ENCODE measurements around the gene EFNA5. TPM values are rescaled to one million over a fixed set of nuclear protein-coding genes. Genes with fewer than 3 reads are reported as not detected.

Gene EFNA5
- total RNA-seq, 2 experiments from 2014 or later: not detected

GRCh38 chr5:107526270-107526937, 144.3 kb downstream of the EFNA5 start:
- intact Hi-C loops (cut with DNase I, micrococcal nuclease): no loop called here
- H3K4me1 ChIP-seq (ENCODE audit: insufficient read depth, low read length): no peaks in the 10 kb centered on the region
- H3K36me3 ChIP-seq (ENCODE audit: insufficient read depth, low read length): no peaks in the 10 kb centered on the region
- no peaks in the 10 kb centered on the region for H3K4me1 Mint-ChIP-seq (ENCODE audit: low read depth)
- H3K27me3 ChIP-seq (ENCODE audit: control insufficient read depth in 1 of 2, insufficient read depth in 2 of 2, low read length in 2 of 2): no peaks in the 10 kb centered on the region
- DNase-seq (no peak), ATAC-seq (ENCODE audit: poor library complexity) (no peak)
- H3K27me3 Mint-ChIP-seq: no peaks in the 10 kb centered on the region
- no peaks in the 10 kb centered on the region for H3K9me3 ChIP-seq (ENCODE audit: control insufficient read depth in 1 of 2, insufficient read depth in 1 of 2, low read length in 2 of 2)
- no peak overlapping the region for H3K27ac Mint-ChIP-seq
- CTCF ChIA-PET: no interaction called here
- H3K9me3 Mint-ChIP-seq: no peaks in the 10 kb centered on the region
- TF ChIP-seq, protein P1, sequence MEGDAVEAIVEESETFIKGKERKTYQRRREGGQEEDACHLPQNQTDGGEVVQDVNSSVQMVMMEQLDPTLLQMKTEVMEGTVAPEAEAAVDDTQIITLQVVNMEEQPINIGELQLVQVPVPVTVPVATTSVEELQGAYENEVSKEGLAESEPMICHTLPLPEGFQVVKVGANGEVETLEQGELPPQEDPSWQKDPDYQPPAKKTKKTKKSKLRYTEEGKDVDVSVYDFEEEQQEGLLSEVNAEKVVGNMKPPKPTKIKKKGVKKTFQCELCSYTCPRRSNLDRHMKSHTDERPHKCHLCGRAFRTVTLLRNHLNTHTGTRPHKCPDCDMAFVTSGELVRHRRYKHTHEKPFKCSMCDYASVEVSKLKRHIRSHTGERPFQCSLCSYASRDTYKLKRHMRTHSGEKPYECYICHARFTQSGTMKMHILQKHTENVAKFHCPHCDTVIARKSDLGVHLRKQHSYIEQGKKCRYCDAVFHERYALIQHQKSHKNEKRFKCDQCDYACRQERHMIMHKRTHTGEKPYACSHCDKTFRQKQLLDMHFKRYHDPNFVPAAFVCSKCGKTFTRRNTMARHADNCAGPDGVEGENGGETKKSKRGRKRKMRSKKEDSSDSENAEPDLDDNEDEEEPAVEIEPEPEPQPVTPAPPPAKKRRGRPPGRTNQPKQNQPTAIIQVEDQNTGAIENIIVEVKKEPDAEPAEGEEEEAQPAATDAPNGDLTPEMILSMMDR (IDR thresholded peaks at IDR 0.05): no peak
- H3K27ac ChIP-seq (ENCODE audit: low read depth in 1 of 2, low read length in 2 of 2): no peak overlapping the region
- H3K4me3 Mint-ChIP-seq: no peak overlapping the region
- POLR2A ChIA-PET: no interaction called here
- no peak overlapping the region for H3K4me3 ChIP-seq (ENCODE audit: low read length)
- no peaks in the 10 kb centered on the region for H3K36me3 Mint-ChIP-seq (ENCODE audit: low read depth)

- H3K27me3 ChIP-seq (ENCODE audit: control insufficient read depth in 1 of 2, insufficient read depth in 2 of 2, low read length in 2 of 2): no peaks in the 10 kb centered on the region
- ATAC-seq (ENCODE audit: poor library complexity): no peak
- Mint-ChIP-seq H3K9me3 (no peaks in the 10 kb centered on the region), H3K4me3 (no peak overlapping the region), H3K27me3 (no peaks in the 10 kb centered on the region), H3K36me3 (ENCODE audit: low read depth) (no peaks in the 10 kb centered on the region), H3K27ac (no peak overlapping the region), H3K4me1 (ENCODE audit: low read depth) (no peaks in the 10 kb centered on the region)
- intact Hi-C loops (cut with DNase I, micrococcal nuclease): no loop called here
- H3K9me3 ChIP-seq (ENCODE audit: control insufficient read depth in 1 of 2, insufficient read depth in 1 of 2, low read length in 2 of 2): no peaks in the 10 kb centered on the region
- TF ChIP-seq, protein P1 (IDR thresholded peaks at IDR 0.05): no peak
- H3K36me3 ChIP-seq (ENCODE audit: insufficient read depth, low read length): no peaks in the 10 kb centered on the region
- POLR2A ChIA-PET: no interaction called here
- no peaks in the 10 kb centered on the region for H3K4me1 ChIP-seq (ENCODE audit: insufficient read depth, low read length)
- no peak overlapping the region for H3K4me3 ChIP-seq (ENCODE audit: low read length)
- CTCF ChIA-PET: no interaction called here
- DNase-seq: no peak
- no peak overlapping the region for H3K27ac ChIP-seq (ENCODE audit: low read depth in 1 of 2, low read length in 2 of 2)
Observed at GRCh38 chr5:107524111-107524510, 146.6 kb downstream of the EFNA5 start.

- intact Hi-C loops (cut with DNase I, micrococcal nuclease): no loop called here
- H3K27ac Mint-ChIP-seq: no peak overlapping the region
- Histone ChIP-seq H3K4me3 (ENCODE audit: low read length) (no peak overlapping the region), H3K27me3 (ENCODE audit: control insufficient read depth in 1 of 2, insufficient read depth in 2 of 2, low read length in 2 of 2) (no peaks in the 10 kb centered on the region), H3K9me3 (ENCODE audit: control insufficient read depth in 1 of 2, insufficient read depth in 1 of 2, low read length in 2 of 2) (no peaks in the 10 kb centered on the region), H3K27ac (ENCODE audit: low read depth in 1 of 2, low read length in 2 of 2) (no peak overlapping the region), H3K4me1 (ENCODE audit: insufficient read depth, low read length) (no peaks in the 10 kb centered on the region), H3K36me3 (ENCODE audit: insufficient read depth, low read length) (no peaks in the 10 kb centered on the region)
- H3K4me1 Mint-ChIP-seq (ENCODE audit: low read depth): no peaks in the 10 kb centered on the region
- no peaks in the 10 kb centered on the region for H3K36me3 Mint-ChIP-seq (ENCODE audit: low read depth)
- H3K9me3 Mint-ChIP-seq: no peaks in the 10 kb centered on the region
- DNase-seq: no peak
- H3K4me3 Mint-ChIP-seq: no peak overlapping the region
- CTCF ChIA-PET: no interaction called here
- ATAC-seq (ENCODE audit: poor library complexity): no peak
- TF ChIP-seq, protein P1 (IDR thresholded peaks at IDR 0.05): no peak
- no peaks in the 10 kb centered on the region for H3K27me3 Mint-ChIP-seq
- POLR2A ChIA-PET: no interaction called here
Observed at GRCh38 chr5:107523029-107523680, 147.6 kb downstream of the EFNA5 start.

Data from CD4-positive, alpha-beta T cell (primary cell).